GM12878 (cell line): ENCODE data around the gene CC2D1A. TPM values are rescaled to one million over a fixed set of nuclear protein-coding genes. Genes with fewer than 3 reads are reported as not detected.

ENCODE experiments used
- ATAC-seq: fragments of 200-7000 bp; cut with Tn5 transposase; 3 replicates; pipeline ENCODE4 v1.9.1; 2020; ENCODE audit warnings: mild to moderate bottlenecking, moderate library complexity
- BruUV-seq: library from RNA; stranded (reverse); fragments of 400-500 nt; replicated peaks from 2 replicates; lab custom pipeline; 2021; lab: Mats Ljungman, UMichigan
- CTCF ChIA-PET: fragments of 300-600 bp; sonication (Branson Sonifier 250); formaldehyde crosslinking; extraction: SDS; loops from one replicate; lab custom pipeline; 2021; ENCODE audit warnings: inconsistent platforms; lab: Yijun Ruan, JAX
- POLR2A ChIA-PET: fragments of 350-600 bp; formaldehyde crosslinking; extraction: SDS; loops from one replicate; lab custom pipeline; 2021; ENCODE audit warnings: inconsistent platforms; lab: Charles Lee
- RAD21 ChIA-PET: fragments of 300-600 bp; sonication (Branson Sonifier 250); formaldehyde crosslinking; loops from one replicate; lab custom pipeline; 2023; ENCODE audit warnings: antibody characterized with exemption; ENCODE audit not compliant: unreplicated experiment; lab: Charles Lee
- SMC1A ChIA-PET: fragments of 300-600 bp; sonication (Branson Sonifier 250); formaldehyde crosslinking; loops from one replicate; lab custom pipeline; 2023; ENCODE audit not compliant: unreplicated experiment, uncharacterized antibody; lab: Charles Lee
- DNase-seq: peaks from one replicate; pipeline ENCODE4 v3.0.0-alpha.2; 2011; ENCODE audit warnings: low read depth, low spot score
- FAIRE-seq: peaks from 3 replicates; lab custom pipeline; 2011; peaks lifted over from hg19 to GRCh38; lab: Jason Lieb, UNC
- H2AFZ ChIP-seq: 2 replicates; pipeline ENCODE4 v1.6.0; 2011; ENCODE audit warnings: low read depth, low read length, control low read depth; ENCODE audit not compliant: control insufficient read depth
- H3K27ac ChIP-seq: 2 replicates; pipeline ENCODE4 v1.5.1; 2011; ENCODE audit warnings: control low read depth; ENCODE audit not compliant: control insufficient read depth, insufficient read depth
- H3K27me3 ChIP-seq, 2 experiments: replicated peaks in 1 of 2; 2 replicates each; pipeline versions ENCODE4 v1.6.0 to v1.6.1; 2011; ENCODE audit warnings: low read length in 1 of 2; ENCODE audit not compliant: control insufficient read depth in 2 of 2, insufficient read depth in 2 of 2
- H3K36me3 ChIP-seq, 2 experiments: 2 replicates each; pipeline ENCODE4 v1.5.1; 2011; ENCODE audit warnings: low read length in 1 of 2; ENCODE audit not compliant: control insufficient read depth in 2 of 2, insufficient read depth in 2 of 2
- H3K4me1 ChIP-seq: 2 replicates; pipeline ENCODE4 v1.6.1; 2011; ENCODE audit warnings: mild to moderate bottlenecking, low read length, moderate library complexity, mixed read lengths; ENCODE audit not compliant: control insufficient read depth, insufficient read depth
- H3K4me2 ChIP-seq: 2 replicates; pipeline ENCODE4 v1.6.0; 2011; ENCODE audit warnings: control low read depth; ENCODE audit not compliant: control insufficient read depth, insufficient read depth
- H3K4me3 ChIP-seq: fragments of 200-600 bp; sonication (generic); 2 replicates; pipeline ENCODE4 v1.5.1; 2016
- H3K79me2 ChIP-seq: 2 replicates; pipeline ENCODE4 v1.6.0; 2011; ENCODE audit warnings: low read length; ENCODE audit not compliant: control insufficient read depth, insufficient read depth
- H3K9ac ChIP-seq: 2 replicates; pipeline ENCODE4 v1.8.0; 2011; ENCODE audit warnings: low read length, control low read depth, mixed read lengths; ENCODE audit not compliant: control insufficient read depth, insufficient read depth
- H3K9me3 ChIP-seq: replicated peaks from 3 replicates; pipeline ENCODE4 v1.5.1; 2011; ENCODE audit warnings: mild to moderate bottlenecking, low read length; ENCODE audit not compliant: control insufficient read depth, insufficient read depth
- H4K20me1 ChIP-seq: 2 replicates; pipeline ENCODE4 v1.6.0; 2011; ENCODE audit not compliant: control insufficient read depth, insufficient read depth
- CEBPB ChIP-seq, 2 experiments: fragments of 150-350 bp in 1 of 2; IDR thresholded peaks; 2 replicates each; pipeline ENCODE4 v1.6.1; 2012 to 2014; ENCODE audit warnings: low read depth in 2 of 2, low read length in 2 of 2, borderline replicate concordance in 1 of 2, inconsistent platforms in 1 of 2
- CREM ChIP-seq: IDR thresholded peaks from 2 replicates; pipeline ENCODE4 v1.6.1; 2014; ENCODE audit warnings: antibody characterized with exemption, low read depth
- MYB ChIP-seq: fragments of 150-350 bp; IDR thresholded peaks from 2 replicates; pipeline ENCODE4 v1.6.1; 2014; ENCODE audit warnings: mild to moderate bottlenecking, low read depth, low read length, borderline replicate concordance
- SMAD1 ChIP-seq: fragments of 450-650 bp; IDR thresholded peaks from 2 replicates; pipeline ENCODE4 v1.6.1; 2018; ENCODE audit warnings: mild to moderate bottlenecking, low read depth; ENCODE audit not compliant: partially characterized antibody
- SPI1 ChIP-seq: IDR thresholded peaks from 2 replicates; pipeline ENCODE4 v1.6.1; 2011; ENCODE audit warnings: low read depth, mild to moderate bottlenecking, low read length, moderate library complexity, borderline replicate concordance; ENCODE audit not compliant: insufficient read depth
- WGBS: methylation state at CpG from one replicate; pipeline ENCODE4 v1.1.6; 2016; ENCODE audit warnings: low lambda C conversion rate; ENCODE audit not compliant: insufficient replicate concordance, insufficient coverage; ENCODE audit errors: missing lambda C conversion rate; 5-methylcytosine and 5-hydroxymethylcytosine counted together
- in situ Hi-C: fragments of 300-500 bp; cut with MboI; formaldehyde crosslinking; loops from 9 replicates; pipeline ENCODE4 v1.14.3; 2018; ENCODE audit warnings: mixed read lengths
- intact Hi-C: fragments of 100-400 bp; cut with micrococcal nuclease; formaldehyde crosslinking; loops from one replicate; pipeline ENCODE4 v1.14.2; 2022; ENCODE audit not compliant: unreplicated experiment
- polyA plus RNA-seq, 11 experiments: library from polyadenylated mRNA; depleted of rRNA in 4 of 11; unstranded in 6 of 11; stranded (reverse) in 5 of 11; fragments of >200 nt; fragmentation: Nextera tagmentation in 4 of 11; fragmentation: Illumina TruSeq in 1 of 11; extraction: Ambion mirVana in 4 of 11; extraction: Trizol in 1 of 11; gene quantifications; 1 replicate in 1 of 11; 2 replicates in 10 of 11; pipeline versions ENCODE4 v1.2.1 to v1.2.3, GENCODE V29; 2011 to 2016; ENCODE audit warnings: inconsistent platforms in 2 of 11, missing spikeins in 2 of 11, low read depth in 1 of 11
- total RNA-seq, 4 experiments: library from RNA; depleted of rRNA in 3 of 4; stranded (reverse); fragments of >200 nt in 3 of 4; fragmentation: Illumina TruSeq in 1 of 4; extraction: Trizol in 1 of 4; gene quantifications; 2 replicates each; pipeline versions ENCODE4 v1.2.1 to v1.2.3, GENCODE V29; 2013 to 2021
- TF ChIP-seq, protein P1 (sequence below): fragments of 450-650 bp; IDR thresholded peaks from 2 replicates; pipeline ENCODE4 v1.6.1; 2016; ENCODE audit warnings: mild to moderate bottlenecking, moderate library complexity, borderline replicate concordance

CC2D1A gene
- total and polyA plus RNA-seq, 10 of the 15 experiments (the other 5 are each of a cell fraction or from before 2014, with no cell fraction given) = 0.13 to 36.1 (median 16.1) TPM

GRCh38 chr19:13899912-13900584 is 6.0 kb upstream of the CC2D1A start:
- CTCF ChIA-PET = interaction anchor here (0.6 to 1.6 kb wide), 3 partner anchors 18 to 430 kb away, joined by 3 to 4 read pairs (median 4); partner anchors contain the start of gene MISP3
- H3K4me1 ChIP-seq = no peaks in the 10 kb centered on the region
- BruUV-seq = no TSS peak
- no peaks in the 10 kb centered on the region for H3K79me2 ChIP-seq
- H3K27me3 ChIP-seq = no peaks in the 10 kb centered on the region
- POLR2A ChIA-PET = no interaction called here
- no peak overlapping the region for H3K9ac ChIP-seq
- in situ Hi-C loops (loop anchor here (25.0 kb wide), 1 partner anchor 437 kb away; no protein-coding TSS in a partner anchor), intact Hi-C loops (no loop called here)
- DNase-seq (no peak), ATAC-seq (no peak), FAIRE-seq (no peak)
- no peaks in the 10 kb centered on the region for H4K20me1 ChIP-seq
- H3K27ac ChIP-seq = no peak overlapping the region
- TF ChIP-seq CREM (no peak), CEBPB (IDR thresholded peaks at IDR 0.05; ENCODE audit: borderline replicate concordance in 1 of 2, low read depth in 2 of 2, low read length in 2 of 2) (no peak), SMAD1 (no peak), SPI1 (no peak), MYB (no peak)
- TF ChIP-seq, protein P1, sequence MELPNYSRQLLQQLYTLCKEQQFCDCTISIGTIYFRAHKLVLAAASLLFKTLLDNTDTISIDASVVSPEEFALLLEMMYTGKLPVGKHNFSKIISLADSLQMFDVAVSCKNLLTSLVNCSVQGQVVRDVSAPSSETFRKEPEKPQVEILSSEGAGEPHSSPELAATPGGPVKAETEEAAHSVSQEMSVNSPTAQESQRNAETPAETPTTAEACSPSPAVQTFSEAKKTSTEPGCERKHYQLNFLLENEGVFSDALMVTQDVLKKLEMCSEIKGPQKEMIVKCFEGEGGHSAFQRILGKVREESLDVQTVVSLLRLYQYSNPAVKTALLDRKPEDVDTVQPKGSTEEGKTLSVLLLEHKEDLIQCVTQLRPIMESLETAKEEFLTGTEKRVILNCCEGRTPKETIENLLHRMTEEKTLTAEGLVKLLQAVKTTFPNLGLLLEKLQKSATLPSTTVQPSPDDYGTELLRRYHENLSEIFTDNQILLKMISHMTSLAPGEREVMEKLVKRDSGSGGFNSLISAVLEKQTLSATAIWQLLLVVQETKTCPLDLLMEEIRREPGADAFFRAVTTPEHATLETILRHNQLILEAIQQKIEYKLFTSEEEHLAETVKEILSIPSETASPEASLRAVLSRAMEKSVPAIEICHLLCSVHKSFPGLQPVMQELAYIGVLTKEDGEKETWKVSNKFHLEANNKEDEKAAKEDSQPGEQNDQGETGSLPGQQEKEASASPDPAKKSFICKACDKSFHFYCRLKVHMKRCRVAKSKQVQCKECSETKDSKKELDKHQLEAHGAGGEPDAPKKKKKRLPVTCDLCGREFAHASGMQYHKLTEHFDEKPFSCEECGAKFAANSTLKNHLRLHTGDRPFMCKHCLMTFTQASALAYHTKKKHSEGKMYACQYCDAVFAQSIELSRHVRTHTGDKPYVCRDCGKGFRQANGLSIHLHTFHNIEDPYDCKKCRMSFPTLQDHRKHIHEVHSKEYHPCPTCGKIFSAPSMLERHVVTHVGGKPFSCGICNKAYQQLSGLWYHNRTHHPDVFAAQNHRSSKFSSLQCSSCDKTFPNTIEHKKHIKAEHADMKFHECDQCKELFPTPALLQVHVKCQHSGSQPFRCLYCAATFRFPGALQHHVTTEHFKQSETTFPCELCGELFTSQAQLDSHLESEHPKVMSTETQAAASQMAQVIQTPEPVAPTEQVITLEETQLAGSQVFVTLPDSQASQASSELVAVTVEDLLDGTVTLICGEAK = no peak
- RAD21 ChIA-PET = interaction anchor here (0.6 kb wide), 1 partner anchor 133 kb away, joined by 3 read pairs; no protein-coding TSS in a partner anchor
- no peak overlapping the region for H3K4me3 ChIP-seq
- no peak overlapping the region for H3K4me2 ChIP-seq
- 60% methylated on average over 5 of the region's 5 CpGs for WGBS
- H3K9me3 ChIP-seq = no peaks in the 10 kb centered on the region
- SMC1A ChIA-PET = interaction anchor here (1.3 kb wide), 1 partner anchor 18 kb away, joined by 3 read pairs; no protein-coding TSS in a partner anchor
- H2AFZ ChIP-seq = no peak overlapping the region
- H3K36me3 ChIP-seq = no peaks in the 10 kb centered on the region
